ENCODE measurements around the gene ERICH4. TPM values are rescaled to one million over a fixed set of nuclear protein-coding genes. Genes with fewer than 3 reads are reported as not detected.
"Not testable (repeated sequence)": the region's sequence is repeated elsewhere in the genome, so short reads cannot be mapped to it uniquely, and the experiment has no call there.

The ERICH4 gene
- total and polyA plus RNA-seq, 2 experiments from 2014 or later = not detected

- DNase-seq (ENCODE audit: low spot score); H3K79me2 ChIP-seq (replicated peaks; ENCODE audit: insufficient read depth); H3K4me3 Mint-ChIP-seq; H3K27me3 Mint-ChIP-seq (ENCODE audit: insufficient read depth, low read depth, poor library complexity); H3K36me3 Mint-ChIP-seq (ENCODE audit: low read depth); H3K4me1 ChIP-seq (ENCODE audit: insufficient read depth); H3K27ac Mint-ChIP-seq; H3K9me2 ChIP-seq (ENCODE audit: insufficient read depth); H3K27me3 ChIP-seq (ENCODE audit: insufficient read depth); H3K4me2 ChIP-seq; H3F3A ChIP-seq (replicated peaks; ENCODE audit: low read depth); ATAC-seq; H2AFZ ChIP-seq; H3K4me3 ChIP-seq; H3K27ac ChIP-seq (ENCODE audit: low read depth); H3K4me1 Mint-ChIP-seq; H4K20me1 ChIP-seq (replicated peaks; ENCODE audit: insufficient read depth); H3K36me3 ChIP-seq (ENCODE audit: insufficient read depth): not testable (repeated sequence)
- H3K9me3 Mint-ChIP-seq = peaks cover 29% of the 10 kb centered on the region
These were observed 20.6 kb downstream of the ERICH4 start for GRCh38 chr19:41463257-41464256.

GRCh38 chr19:41476583-41476982 is 33.6 kb downstream of the ERICH4 start:
- no peaks in the 10 kb centered on the region for H4K20me1 ChIP-seq (replicated peaks; ENCODE audit: insufficient read depth)
- H3K27ac ChIP-seq (ENCODE audit: low read depth) = no peak overlapping the region
- H3K4me1 ChIP-seq (ENCODE audit: insufficient read depth) = no peaks in the 10 kb centered on the region
- ATAC-seq = no peak
- H3K79me2 ChIP-seq (replicated peaks; ENCODE audit: insufficient read depth) = no peaks in the 10 kb centered on the region
- Mint-ChIP-seq H3K9me3 (peaks cover 47% of the 10 kb centered on the region), H3K27me3 (ENCODE audit: insufficient read depth, low read depth, poor library complexity) (peaks cover 7% of the 10 kb centered on the region), H3K36me3 (ENCODE audit: low read depth) (no peaks in the 10 kb centered on the region; the same call in 1 of the 3 replicates), H3K4me3 (no peak overlapping the region), H3K4me1 (no peaks in the 10 kb centered on the region), H3K27ac (no peak overlapping the region)
- H3F3A ChIP-seq (replicated peaks; ENCODE audit: low read depth) = no peaks in the 10 kb centered on the region
- no peaks in the 10 kb centered on the region for H3K27me3 ChIP-seq (ENCODE audit: insufficient read depth)
- no peak overlapping the region for H3K4me2 ChIP-seq
- no peak for DNase-seq (ENCODE audit: low spot score)
- H3K4me3 ChIP-seq = no peak overlapping the region
- TF ChIP-seq CTCF (conservative IDR thresholded peaks at IDR 0.05; ENCODE audit: low read depth in 2 of 2) (no peak), ZNF114 (CRISPR knock-in tag; IDR thresholded peaks at IDR 0.05) (no peak), EZH2phosphoT487 (IDR thresholded peaks at IDR 0.05; ENCODE audit: unreplicated experiment) (no peak)
- peaks cover 13% of the 10 kb centered on the region; the same call in 1 of the 2 replicates for H3K9me2 ChIP-seq (ENCODE audit: insufficient read depth)
- H2AFZ ChIP-seq = no peak overlapping the region
- H3K36me3 ChIP-seq (ENCODE audit: insufficient read depth) = no peaks in the 10 kb centered on the region

- Histone ChIP-seq H2AFZ (no peak overlapping the region), H3K27me3 (ENCODE audit: insufficient read depth) (no peaks in the 10 kb centered on the region), H3K79me2 (replicated peaks; ENCODE audit: insufficient read depth) (no peaks in the 10 kb centered on the region), H3K4me3 (no peak overlapping the region), H3K4me1 (ENCODE audit: insufficient read depth) (no peaks in the 10 kb centered on the region), H3K4me2 (no peak overlapping the region), H3K36me3 (ENCODE audit: insufficient read depth) (no peaks in the 10 kb centered on the region), H3K9me2 (ENCODE audit: insufficient read depth) (peaks cover 8% of the 10 kb centered on the region; the same call in 1 of the 2 replicates), H4K20me1 (replicated peaks; ENCODE audit: insufficient read depth) (no peaks in the 10 kb centered on the region), H3F3A (replicated peaks; ENCODE audit: low read depth) (no peaks in the 10 kb centered on the region), H3K27ac (ENCODE audit: low read depth) (no peak overlapping the region)
- Mint-ChIP-seq H3K4me3 (no peak overlapping the region), H3K27me3 (ENCODE audit: insufficient read depth, low read depth, poor library complexity) (peaks cover 9% of the 10 kb centered on the region), H3K9me3 (peaks cover 48% of the 10 kb centered on the region), H3K27ac (no peak overlapping the region), H3K4me1 (no peaks in the 10 kb centered on the region), H3K36me3 (ENCODE audit: low read depth) (no peaks in the 10 kb centered on the region; the same call in 1 of the 3 replicates)
- DNase-seq (ENCODE audit: low spot score) (peak; percentile 9), ATAC-seq (no peak)
- TF ChIP-seq, protein P1, sequence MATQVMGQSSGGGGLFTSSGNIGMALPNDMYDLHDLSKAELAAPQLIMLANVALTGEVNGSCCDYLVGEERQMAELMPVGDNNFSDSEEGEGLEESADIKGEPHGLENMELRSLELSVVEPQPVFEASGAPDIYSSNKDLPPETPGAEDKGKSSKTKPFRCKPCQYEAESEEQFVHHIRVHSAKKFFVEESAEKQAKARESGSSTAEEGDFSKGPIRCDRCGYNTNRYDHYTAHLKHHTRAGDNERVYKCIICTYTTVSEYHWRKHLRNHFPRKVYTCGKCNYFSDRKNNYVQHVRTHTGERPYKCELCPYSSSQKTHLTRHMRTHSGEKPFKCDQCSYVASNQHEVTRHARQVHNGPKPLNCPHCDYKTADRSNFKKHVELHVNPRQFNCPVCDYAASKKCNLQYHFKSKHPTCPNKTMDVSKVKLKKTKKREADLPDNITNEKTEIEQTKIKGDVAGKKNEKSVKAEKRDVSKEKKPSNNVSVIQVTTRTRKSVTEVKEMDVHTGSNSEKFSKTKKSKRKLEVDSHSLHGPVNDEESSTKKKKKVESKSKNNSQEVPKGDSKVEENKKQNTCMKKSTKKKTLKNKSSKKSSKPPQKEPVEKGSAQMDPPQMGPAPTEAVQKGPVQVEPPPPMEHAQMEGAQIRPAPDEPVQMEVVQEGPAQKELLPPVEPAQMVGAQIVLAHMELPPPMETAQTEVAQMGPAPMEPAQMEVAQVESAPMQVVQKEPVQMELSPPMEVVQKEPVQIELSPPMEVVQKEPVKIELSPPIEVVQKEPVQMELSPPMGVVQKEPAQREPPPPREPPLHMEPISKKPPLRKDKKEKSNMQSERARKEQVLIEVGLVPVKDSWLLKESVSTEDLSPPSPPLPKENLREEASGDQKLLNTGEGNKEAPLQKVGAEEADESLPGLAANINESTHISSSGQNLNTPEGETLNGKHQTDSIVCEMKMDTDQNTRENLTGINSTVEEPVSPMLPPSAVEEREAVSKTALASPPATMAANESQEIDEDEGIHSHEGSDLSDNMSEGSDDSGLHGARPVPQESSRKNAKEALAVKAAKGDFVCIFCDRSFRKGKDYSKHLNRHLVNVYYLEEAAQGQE (IDR thresholded peaks at IDR 0.05; ENCODE audit: unreplicated experiment) = no peak
- TF ChIP-seq EZH2 (IDR thresholded peaks at IDR 0.05; ENCODE audit: low read depth, unreplicated experiment) (no peak), JUNB (IDR thresholded peaks at IDR 0.05; ENCODE audit: unreplicated experiment) (no peak), CTCF (conservative IDR thresholded peaks at IDR 0.05; ENCODE audit: low read depth in 2 of 2) (no peak), CREB1 (CRISPR knock-in tag; IDR thresholded peaks at IDR 0.05; ENCODE audit: low read depth) (no peak)
- TF ChIP-seq, protein P2, sequence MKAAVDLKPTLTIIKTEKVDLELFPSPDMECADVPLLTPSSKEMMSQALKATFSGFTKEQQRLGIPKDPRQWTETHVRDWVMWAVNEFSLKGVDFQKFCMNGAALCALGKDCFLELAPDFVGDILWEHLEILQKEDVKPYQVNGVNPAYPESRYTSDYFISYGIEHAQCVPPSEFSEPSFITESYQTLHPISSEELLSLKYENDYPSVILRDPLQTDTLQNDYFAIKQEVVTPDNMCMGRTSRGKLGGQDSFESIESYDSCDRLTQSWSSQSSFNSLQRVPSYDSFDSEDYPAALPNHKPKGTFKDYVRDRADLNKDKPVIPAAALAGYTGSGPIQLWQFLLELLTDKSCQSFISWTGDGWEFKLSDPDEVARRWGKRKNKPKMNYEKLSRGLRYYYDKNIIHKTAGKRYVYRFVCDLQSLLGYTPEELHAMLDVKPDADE (IDR thresholded peaks at IDR 0.05) = no peak
These were observed 35.2 kb downstream of the ERICH4 start for GRCh38 chr19:41478171-41478570.

All from GM23338 (cell line).